Mononuclear cell (primary cell): ENCODE measurements around the gene KIF15. TPM values are rescaled to one million over a fixed set of nuclear protein-coding genes. Genes with fewer than 3 reads are reported as not detected.

Experiments used
- H3K27me3 ChIP-seq: 2 replicates; pipeline ENCODE4 v1.6.0; 2011; ENCODE audit warnings: low read length, control low read depth; ENCODE audit not compliant: insufficient read depth
- H3K4me1 ChIP-seq: 2 replicates; pipeline ENCODE4 v1.5.1; 2011; ENCODE audit warnings: mild to moderate bottlenecking, low read length, control low read depth; ENCODE audit not compliant: insufficient read depth
- H3K4me3 ChIP-seq: 2 replicates; pipeline ENCODE4 v1.5.1; 2011; ENCODE audit warnings: mild to moderate bottlenecking, low read length, moderate library complexity
- H3K9me3 ChIP-seq: 2 replicates; pipeline ENCODE4 v1.5.1; 2011; ENCODE audit warnings: low read depth, mild to moderate bottlenecking, control low read depth, low read length
- total RNA-seq: library from RNA; depleted of rRNA; stranded (reverse); fragments of >200 nt; gene quantifications from one replicate; pipeline ENCODE4 v1.2.3, GENCODE V29; 2012

Gene KIF15
- total RNA-seq, 1 donor = 1.5 TPM

DNA sequence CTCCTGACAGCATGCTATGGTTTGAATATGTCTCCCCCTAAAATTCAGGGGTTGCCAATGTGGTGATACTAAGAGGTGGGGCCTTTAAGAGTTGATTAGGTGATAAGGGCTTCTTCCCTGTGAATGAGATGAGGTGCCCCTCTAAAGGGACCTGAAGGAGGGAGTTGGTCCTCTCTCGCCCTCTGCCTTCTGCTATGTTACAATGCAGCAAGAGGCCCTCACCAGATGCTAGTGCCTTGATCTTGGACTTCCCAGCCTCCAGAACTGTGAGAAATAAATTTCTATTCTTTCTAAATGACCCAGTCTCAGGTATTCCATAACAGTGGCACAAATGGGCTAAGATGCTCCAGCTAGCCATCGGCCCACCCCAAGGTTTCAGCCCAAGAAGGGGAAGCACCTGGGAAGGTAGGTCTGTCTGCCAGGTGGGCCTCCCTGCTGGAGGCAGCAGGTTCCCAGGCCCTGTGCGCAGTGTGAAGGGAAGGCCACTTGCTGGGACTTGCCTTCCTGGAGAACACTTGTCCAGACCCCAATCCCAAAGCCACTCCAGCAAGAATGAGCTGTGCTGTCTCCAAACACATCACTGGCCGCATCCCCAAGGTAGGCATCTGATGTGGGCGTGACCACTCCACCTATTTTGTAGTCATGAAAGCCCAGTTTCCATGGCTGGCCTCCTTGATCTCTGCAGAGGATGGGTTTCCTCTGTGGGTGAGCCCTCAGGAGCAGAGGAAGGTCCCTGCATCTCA, 121.8 kb downstream of the KIF15 start:
- no peaks in the 10 kb centered on the region for H3K4me1 ChIP-seq
- H3K9me3 ChIP-seq = no peaks in the 10 kb centered on the region
- no peak overlapping the region for H3K4me3 ChIP-seq
- H3K27me3 ChIP-seq = no peaks in the 10 kb centered on the region

DNA sequence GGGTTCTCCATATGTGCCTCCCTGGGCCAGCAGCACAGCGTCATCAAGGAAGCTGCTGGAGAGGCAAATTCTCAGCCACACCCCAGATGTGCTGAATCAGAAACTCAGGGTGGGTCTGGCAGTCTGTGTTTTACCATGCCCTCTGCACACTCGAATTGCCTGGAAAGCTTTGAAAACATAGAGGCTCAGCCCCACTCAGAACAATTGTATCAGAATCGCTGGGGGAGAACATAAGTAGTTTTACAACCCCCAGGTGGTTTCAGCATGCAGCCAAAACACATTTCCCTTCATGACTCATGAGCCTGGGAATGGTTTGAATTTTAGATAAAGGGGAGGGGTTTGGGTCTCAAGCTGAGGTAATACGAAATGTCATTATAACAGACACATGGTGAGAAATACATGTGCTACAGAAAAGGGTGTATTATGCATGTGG, 122.4 kb downstream of the KIF15 start:
- H3K4me3 ChIP-seq = no peak overlapping the region
- H3K4me1 ChIP-seq = no peaks in the 10 kb centered on the region
- no peaks in the 10 kb centered on the region for H3K9me3 ChIP-seq
- no peaks in the 10 kb centered on the region for H3K27me3 ChIP-seq

DNA sequence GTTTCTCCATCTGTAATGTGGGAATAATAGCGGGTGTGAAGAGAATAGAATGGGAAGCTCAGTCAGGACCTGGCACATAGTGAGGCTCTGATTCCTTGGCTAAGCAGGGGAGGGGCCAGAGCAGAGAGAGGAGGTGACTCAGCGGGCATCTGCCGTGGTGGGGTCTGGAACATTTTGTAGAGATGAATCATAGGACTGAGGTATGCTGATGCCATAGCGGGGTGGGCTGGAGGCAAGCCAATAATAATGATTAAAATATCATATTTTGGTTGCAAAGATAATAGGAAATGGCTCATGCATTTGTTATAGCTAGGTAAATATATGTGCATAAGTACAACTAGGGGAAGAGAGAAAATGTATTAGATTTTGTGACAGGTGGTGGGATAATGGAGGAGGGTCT, 124.0 kb downstream of the KIF15 start:
- no peaks in the 10 kb centered on the region for H3K4me1 ChIP-seq
- H3K9me3 ChIP-seq = no peaks in the 10 kb centered on the region
- H3K27me3 ChIP-seq = no peaks in the 10 kb centered on the region
- H3K4me3 ChIP-seq = no peak overlapping the region

DNA sequence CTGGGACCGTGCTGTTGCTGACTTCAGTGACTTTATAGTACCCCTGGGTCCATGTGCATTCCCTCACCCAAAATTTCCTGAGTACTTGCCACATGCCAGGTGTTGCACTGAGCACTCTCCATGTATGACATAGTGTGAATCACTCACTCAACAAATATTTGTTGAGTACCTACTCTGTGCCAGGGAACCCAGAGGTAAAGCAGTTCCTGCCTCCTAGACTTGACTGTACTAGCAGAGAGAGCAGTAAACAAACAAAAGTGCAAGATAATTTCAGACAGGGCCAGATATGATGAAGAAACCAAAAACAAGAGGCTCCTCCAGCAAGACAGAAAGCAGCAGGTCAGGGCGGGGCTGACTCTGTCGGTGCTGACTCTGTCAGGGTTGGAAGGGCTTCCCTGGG, 125.0 kb downstream of the KIF15 start:
- Histone ChIP-seq H3K4me3 (no peak overlapping the region), H3K4me1 (no peaks in the 10 kb centered on the region), H3K9me3 (no peaks in the 10 kb centered on the region), H3K27me3 (no peaks in the 10 kb centered on the region)

DNA sequence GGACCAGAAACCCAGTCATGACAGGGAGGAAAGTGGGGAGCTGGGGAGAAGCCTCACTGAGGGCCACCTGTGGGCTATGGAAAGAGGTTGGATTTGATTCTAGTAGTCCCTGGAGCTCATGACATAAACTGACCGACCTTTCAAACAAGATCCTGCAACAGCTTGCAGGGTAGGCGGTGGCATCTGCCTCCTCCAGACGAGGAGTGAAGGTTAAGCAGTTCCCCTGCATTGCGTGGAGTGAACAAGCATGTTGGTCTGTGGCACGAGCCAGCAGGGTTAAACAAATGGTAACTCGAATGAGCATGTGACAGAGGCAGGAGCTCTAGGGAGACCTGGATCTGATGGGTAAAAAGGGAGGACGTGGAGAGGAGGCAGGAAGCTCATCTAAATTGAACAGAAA, 125.5 kb downstream of the KIF15 start:
- H3K4me3 ChIP-seq = no peak overlapping the region
- no peaks in the 10 kb centered on the region for H3K27me3 ChIP-seq
- no peaks in the 10 kb centered on the region for H3K9me3 ChIP-seq
- H3K4me1 ChIP-seq = no peaks in the 10 kb centered on the region

DNA sequence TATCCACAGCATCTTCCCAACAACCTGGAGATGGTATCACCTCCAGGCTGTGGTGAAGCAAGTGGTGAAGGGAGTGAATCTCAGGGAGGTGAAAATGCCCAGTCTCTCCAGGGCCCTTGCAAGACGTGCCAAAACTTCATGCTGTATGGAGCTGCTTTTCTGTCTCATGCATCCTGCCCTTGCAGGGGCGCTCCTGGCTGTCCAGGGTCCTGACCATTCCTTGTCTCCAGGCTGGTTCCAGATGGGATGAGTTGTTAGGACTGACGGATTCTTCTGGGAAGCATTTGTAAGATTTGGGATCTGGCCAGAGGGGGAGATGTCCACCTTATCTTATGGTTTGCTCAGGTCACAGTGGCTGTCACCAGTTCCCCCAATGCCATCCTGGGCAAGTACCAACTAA, 128.7 kb downstream of the KIF15 start:
- H3K4me1 ChIP-seq = no peaks in the 10 kb centered on the region
- no peak overlapping the region for H3K4me3 ChIP-seq
- H3K27me3 ChIP-seq = no peaks in the 10 kb centered on the region
- no peaks in the 10 kb centered on the region for H3K9me3 ChIP-seq

DNA sequence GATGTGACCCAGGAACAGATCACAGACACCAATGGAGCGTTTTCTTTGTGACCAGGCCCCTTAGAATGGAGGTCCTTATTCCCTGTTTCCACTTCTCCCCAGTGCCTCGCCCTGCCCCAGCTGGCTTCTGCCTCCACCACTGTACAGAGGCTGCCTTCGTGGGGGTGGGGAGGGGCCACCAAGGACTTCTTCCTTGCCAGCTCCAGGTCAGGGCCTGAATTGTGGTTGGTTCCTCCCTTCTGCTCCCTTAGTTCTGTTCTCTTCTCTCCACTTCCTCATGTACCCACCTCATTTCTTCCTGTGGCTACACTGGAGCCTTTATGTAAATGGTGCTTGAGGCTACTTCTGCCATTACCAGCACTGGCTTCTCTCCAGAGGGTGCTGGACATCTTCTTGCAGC, 129.3 kb downstream of the KIF15 start:
- Histone ChIP-seq H3K27me3 (no peaks in the 10 kb centered on the region), H3K9me3 (no peaks in the 10 kb centered on the region), H3K4me1 (no peaks in the 10 kb centered on the region), H3K4me3 (no peak overlapping the region)

DNA sequence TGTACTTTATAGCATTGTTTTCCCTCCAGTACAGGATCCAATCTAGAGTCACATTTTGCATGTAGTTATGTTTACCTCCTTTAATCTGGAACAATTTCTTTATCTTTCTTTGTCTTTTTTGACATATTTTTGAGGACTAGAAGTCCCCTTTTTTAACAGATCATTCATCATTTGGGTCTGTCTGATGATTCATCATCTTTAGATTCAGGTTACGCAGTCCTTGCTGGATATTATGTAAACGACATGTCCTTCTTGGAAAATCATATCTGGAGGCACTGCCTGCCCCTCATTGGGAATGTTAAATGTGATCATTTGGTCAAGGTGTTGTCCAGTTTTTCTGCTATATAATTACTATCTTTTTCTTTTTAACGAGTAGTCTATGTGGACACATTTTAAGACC, 131.1 kb downstream of the KIF15 start:
- no peaks in the 10 kb centered on the region for H3K27me3 ChIP-seq
- no peaks in the 10 kb centered on the region for H3K9me3 ChIP-seq
- H3K4me1 ChIP-seq = no peaks in the 10 kb centered on the region
- H3K4me3 ChIP-seq = no peak overlapping the region

DNA sequence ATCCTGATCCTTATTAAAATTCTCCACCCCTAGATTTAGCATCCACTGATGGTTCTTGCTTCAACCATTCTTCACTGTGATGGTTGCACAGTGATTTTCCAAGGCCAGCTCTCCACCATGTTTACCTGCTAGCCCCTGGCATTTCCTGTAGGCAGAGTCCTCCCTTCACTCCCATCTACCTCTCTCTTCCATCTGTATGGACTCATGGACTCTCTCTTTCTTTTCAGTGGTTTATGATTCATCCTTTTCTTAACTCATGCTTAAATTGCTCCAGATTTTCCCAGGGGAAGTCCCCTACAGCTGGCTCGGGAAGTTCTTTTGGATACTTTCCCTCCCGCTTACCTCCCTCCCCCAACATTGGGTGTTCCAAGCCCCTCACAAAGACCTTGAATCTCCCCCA, 131.5 kb downstream of the KIF15 start:
- Histone ChIP-seq H3K27me3 (no peaks in the 10 kb centered on the region), H3K4me3 (no peak overlapping the region), H3K4me1 (no peaks in the 10 kb centered on the region), H3K9me3 (no peaks in the 10 kb centered on the region)

DNA sequence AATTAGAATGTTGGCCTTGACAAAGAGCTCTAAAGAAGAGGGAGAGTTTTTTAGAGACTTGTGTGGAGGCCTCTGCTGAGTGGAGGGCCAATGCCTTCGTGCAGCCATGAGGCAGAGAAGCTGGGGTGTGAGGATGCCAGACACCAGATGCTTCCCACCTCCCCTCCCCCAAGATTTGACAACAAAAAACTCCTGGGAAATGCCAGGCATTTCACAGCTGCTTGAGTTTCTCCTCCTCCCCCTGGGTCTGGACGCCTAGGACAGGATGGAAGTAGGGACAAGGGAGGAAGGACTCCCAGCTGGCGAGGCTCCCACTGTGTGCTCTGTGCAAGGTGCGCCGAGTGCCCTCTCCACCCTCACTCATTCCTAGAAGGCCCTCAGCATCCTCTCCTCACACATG, 132.9 kb downstream of the KIF15 start:
- Histone ChIP-seq H3K27me3 (no peaks in the 10 kb centered on the region), H3K4me3 (no peak overlapping the region), H3K9me3 (no peaks in the 10 kb centered on the region), H3K4me1 (no peaks in the 10 kb centered on the region)

DNA sequence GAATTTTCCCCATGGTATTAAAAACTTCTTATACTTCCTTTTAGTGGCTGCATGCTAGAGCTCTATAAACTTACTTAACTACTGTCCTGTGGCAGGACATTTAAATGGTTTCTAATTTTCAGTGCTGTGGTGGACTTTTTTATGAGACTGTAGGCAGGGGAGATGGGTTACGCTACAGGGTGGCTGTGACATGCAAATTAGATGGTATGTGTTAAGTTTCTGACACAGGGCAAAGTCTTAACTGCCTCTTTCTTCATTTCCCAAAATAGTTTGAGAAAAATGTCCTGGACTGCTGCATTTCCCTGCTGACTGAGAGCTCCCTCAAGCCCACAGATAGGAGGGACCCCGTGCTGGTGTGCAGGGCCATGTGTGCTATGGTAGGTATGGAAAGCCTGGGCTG, 134.8 kb downstream of the KIF15 start:
- H3K4me1 ChIP-seq = no peaks in the 10 kb centered on the region
- no peak overlapping the region for H3K4me3 ChIP-seq
- no peaks in the 10 kb centered on the region for H3K9me3 ChIP-seq
- H3K27me3 ChIP-seq = no peaks in the 10 kb centered on the region

DNA sequence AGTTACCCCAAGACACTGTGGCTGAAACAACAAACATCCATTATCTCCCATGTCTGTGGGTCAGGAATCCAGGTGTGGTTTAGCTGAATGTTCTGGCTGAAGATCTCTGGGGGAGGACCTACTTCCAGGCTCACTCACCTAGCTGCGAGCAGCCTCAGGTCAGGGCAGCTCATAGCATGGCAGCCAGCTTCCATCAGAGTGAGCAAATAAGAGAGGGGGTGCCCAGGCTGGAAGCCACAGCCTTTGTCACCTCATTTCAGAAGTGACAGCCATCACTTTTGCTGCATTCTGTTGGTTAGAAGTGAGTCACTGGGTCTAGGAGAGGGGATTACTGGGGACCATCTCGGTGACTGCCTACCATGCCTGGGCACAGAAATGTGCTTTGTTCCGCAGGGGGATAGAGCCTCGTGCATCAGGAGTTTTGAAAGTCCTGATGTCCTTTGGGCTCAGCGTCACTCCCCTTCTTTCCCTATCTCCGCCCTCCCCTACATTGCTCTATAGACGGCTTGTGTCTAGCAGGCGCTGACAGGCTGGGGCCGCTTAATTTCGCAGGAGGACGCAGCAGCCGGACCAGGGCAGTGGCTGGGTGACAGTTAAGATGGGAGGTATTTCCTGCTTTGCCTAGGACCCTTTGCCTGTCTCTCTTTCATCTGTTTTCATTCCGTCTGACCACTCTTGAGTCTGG, 138.2 kb downstream of the KIF15 start:
- Histone ChIP-seq H3K9me3 (no peaks in the 10 kb centered on the region), H3K27me3 (no peaks in the 10 kb centered on the region), H3K4me1 (no peaks in the 10 kb centered on the region), H3K4me3 (no peak overlapping the region)

DNA sequence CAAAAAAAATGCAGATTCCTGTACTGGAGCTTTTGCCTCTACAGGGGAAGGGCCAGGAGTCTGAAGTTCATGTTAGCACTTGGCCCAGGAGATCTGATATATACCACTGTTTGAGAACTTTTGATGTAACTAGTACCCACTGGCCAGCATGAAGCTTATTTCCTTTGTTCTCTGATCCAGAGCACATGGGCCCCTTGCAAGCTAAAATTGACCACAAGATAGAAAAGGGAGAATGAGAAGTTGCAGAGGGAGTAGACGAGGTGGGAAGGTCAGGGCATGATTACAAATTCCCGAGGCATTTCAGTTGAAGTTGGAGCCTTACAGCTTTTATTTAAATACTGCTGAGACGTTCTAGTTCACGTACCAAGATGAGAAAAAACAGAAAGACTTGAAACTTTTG, 141.0 kb downstream of the KIF15 start:
- Histone ChIP-seq H3K9me3 (no peaks in the 10 kb centered on the region), H3K4me3 (no peak overlapping the region), H3K4me1 (no peaks in the 10 kb centered on the region), H3K27me3 (no peaks in the 10 kb centered on the region)
